Embryonic facial prominence (tissue), 1 donor: Measurements from ENCODE around the gene KRT20.
"Not testable (repeated sequence)": the region's sequence is repeated elsewhere in the genome, so short reads cannot be mapped to it uniquely, and the experiment has no call there.

Experiments used
- DNase-seq: peaks from one replicate; pipeline ENCODE4 v3.0.0-alpha.2; 2016; ENCODE audit errors: extremely low spot score

KRT20 gene

GRCh38 chr17:40884708-40885512 is at the start of gene KRT20:
Gene KRT20, minus strand, starts transcription at chr17:40885242. Its CDS starts 57 bp downstream, at chr17:40885185.
- DNase-seq: no peak

- no peak for DNase-seq
Measured at GRCh38 chr17:40932608-40933007, 47.6 kb upstream of the KRT20 start.

GRCh38 chr17:40931311-40931710 is 46.3 kb upstream of the KRT20 start:
- DNase-seq: no peak

- DNase-seq: no peak
Measured at GRCh38 chr17:40926341-40926740, 41.3 kb upstream of the KRT20 start.

- DNase-seq: no peak
Measured at GRCh38 chr17:40922239-40922638, 37.2 kb upstream of the KRT20 start.

GRCh38 chr17:40921026-40921425 is 36.0 kb upstream of the KRT20 start:
- no peak for DNase-seq

- not testable (repeated sequence) for DNase-seq
Measured at GRCh38 chr17:40917116-40917515, 32.1 kb upstream of the KRT20 start.

- no peak for DNase-seq
Measured at GRCh38 chr17:40916366-40916765, 31.3 kb upstream of the KRT20 start.

GRCh38 chr17:40915721-40916256 is 30.7 kb upstream of the KRT20 start:
- DNase-seq: no peak

- DNase-seq: no peak
Measured at GRCh38 chr17:40915199-40915661, 30.2 kb upstream of the KRT20 start.

- DNase-seq: no peak
Measured at GRCh38 chr17:40914075-40914855, 29.2 kb upstream of the KRT20 start.

GRCh38 chr17:40912486-40913210 is 27.6 kb upstream of the KRT20 start:
- no peak for DNase-seq

GRCh38 chr17:40910441-40910841 is 25.4 kb upstream of the KRT20 start:
- DNase-seq: peak; percentile 55

GRCh38 chr17:40909755-40910154 is 24.7 kb upstream of the KRT20 start:
- DNase-seq: no peak

GRCh38 chr17:40909351-40909750 is 24.3 kb upstream of the KRT20 start:
- peak; percentile 81 for DNase-seq

GRCh38 chr17:40906613-40907012 is 21.6 kb upstream of the KRT20 start:
- no peak for DNase-seq

- no peak for DNase-seq
Measured at GRCh38 chr17:40905370-40905769, 20.3 kb upstream of the KRT20 start.

GRCh38 chr17:40903129-40903847 is 18.2 kb upstream of the KRT20 start:
- no peak for DNase-seq

- DNase-seq: no peak
Measured at GRCh38 chr17:40902498-40902897, 17.5 kb upstream of the KRT20 start.

- no peak for DNase-seq
Measured at GRCh38 chr17:40901981-40902474, 17.0 kb upstream of the KRT20 start.

GRCh38 chr17:40900809-40901356 is 15.8 kb upstream of the KRT20 start:
- no peak for DNase-seq
